Measurements from ENCODE around the gene KCP. TPM values are rescaled to one million over a fixed set of nuclear protein-coding genes. Genes with fewer than 3 reads are reported as not detected.

Gene KCP
- total and polyA plus RNA-seq, 10 of the 15 experiments (the other 5 are each of a cell fraction or from before 2014, with no cell fraction given): 0.05 to 7.8 (median 2.5) TPM

DNA sequence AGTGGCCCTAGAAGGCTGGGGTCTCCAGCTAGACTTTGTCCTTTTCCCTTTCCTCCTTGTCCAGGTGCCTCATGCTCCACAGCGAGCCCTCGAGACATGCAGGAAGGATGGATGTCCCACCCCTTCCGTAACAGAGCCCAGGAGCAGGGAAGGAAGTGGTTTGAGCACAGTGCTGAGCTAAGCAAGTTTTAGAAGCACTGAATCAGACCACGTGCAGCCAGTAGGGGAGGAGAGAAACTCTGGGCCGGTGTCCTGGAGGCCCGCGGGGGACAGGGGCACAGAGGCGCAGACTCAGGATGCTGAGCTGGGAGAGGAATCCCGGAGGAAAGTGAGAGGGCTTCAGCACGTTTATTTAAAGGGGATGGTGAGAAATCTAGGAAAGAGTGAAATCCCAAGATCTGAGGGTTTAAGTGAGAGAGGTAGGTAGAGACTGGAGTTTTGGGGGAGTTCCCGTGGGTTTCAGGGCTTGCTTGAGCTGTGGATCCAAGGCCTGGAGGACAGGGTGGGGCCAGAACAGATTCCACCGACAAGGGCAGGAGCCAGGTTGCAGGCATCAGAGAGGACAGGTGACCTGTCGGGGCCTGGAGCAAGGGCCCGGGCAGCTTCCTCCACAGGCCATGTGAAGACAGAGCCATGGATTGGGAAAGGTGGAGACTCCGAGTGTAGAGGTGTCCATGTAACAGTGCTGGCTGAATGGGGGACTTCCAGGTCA is 22.8 kb upstream of the KCP start (continued):
- TF ChIP-seq ZBTB4 (CRISPR knock-in tag; IDR thresholded peaks at IDR 0.05) (no peak), SIX5 (IDR thresholded peaks at IDR 0.05; ENCODE audit: low read depth, low read length, severe bottlenecking) (no peak), PRDM15 (CRISPR knock-in tag; IDR thresholded peaks at IDR 0.05) (no peak), NFIC (IDR thresholded peaks at IDR 0.05; ENCODE audit: low read depth, low read length) (no peak), RELB (IDR thresholded peaks at IDR 0.05; ENCODE audit: low read depth) (peak; percentile 56; the same call in 1 of the 2 replicates), MTA3 (IDR thresholded peaks at IDR 0.05; ENCODE audit: borderline replicate concordance, low read length) (no peak), CHD2 (IDR thresholded peaks at IDR 0.05; ENCODE audit: borderline replicate concordance, low read depth, low read length) (no peak), E4F1 (IDR thresholded peaks at IDR 0.05; ENCODE audit: borderline replicate concordance, partially characterized antibody) (no peak), BACH1 (IDR thresholded peaks at IDR 0.05; ENCODE audit: borderline replicate concordance) (peak; percentile 22), JUNB (IDR thresholded peaks at IDR 0.05) (no peak), ASH2L (IDR thresholded peaks at IDR 0.05; ENCODE audit: borderline replicate concordance, low read depth) (no peak), CBX3 (IDR thresholded peaks at IDR 0.05; ENCODE audit: borderline replicate concordance, low read depth) (no peak), IRF4 (IDR thresholded peaks at IDR 0.05; ENCODE audit: low read depth, low read length) (no peak), SREBF1 (IDR thresholded peaks at IDR 0.05; ENCODE audit: low read length) (no peak), TCF12 (IDR thresholded peaks at IDR 0.05; ENCODE audit: low read depth, low read length) (0 out of 2 replicates have a peak, but pooled peaks have one; percentile 14), SMC3 (IDR thresholded peaks at IDR 0.05; ENCODE audit: borderline replicate concordance, low read length) (0 out of 2 replicates have a peak, but pooled peaks have one; percentile 14)
- TF ChIP-seq, protein P1, sequence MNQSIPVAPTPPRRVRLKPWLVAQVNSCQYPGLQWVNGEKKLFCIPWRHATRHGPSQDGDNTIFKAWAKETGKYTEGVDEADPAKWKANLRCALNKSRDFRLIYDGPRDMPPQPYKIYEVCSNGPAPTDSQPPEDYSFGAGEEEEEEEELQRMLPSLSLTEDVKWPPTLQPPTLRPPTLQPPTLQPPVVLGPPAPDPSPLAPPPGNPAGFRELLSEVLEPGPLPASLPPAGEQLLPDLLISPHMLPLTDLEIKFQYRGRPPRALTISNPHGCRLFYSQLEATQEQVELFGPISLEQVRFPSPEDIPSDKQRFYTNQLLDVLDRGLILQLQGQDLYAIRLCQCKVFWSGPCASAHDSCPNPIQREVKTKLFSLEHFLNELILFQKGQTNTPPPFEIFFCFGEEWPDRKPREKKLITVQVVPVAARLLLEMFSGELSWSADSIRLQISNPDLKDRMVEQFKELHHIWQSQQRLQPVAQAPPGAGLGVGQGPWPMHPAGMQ (IDR thresholded peaks at IDR 0.05; ENCODE audit: borderline replicate concordance): no peak

Data from GM12878 (cell line).